ENCODE measurements around the gene STRIT1. TPM values are rescaled to one million over a fixed set of nuclear protein-coding genes. Genes with fewer than 3 reads are reported as not detected.
A peak's percentile ranks its signal among the peaks of the same experiment; 100 is the strongest.

STRIT1 gene
- total RNA-seq, 1 donor from 2014 or later: not detected

DNA sequence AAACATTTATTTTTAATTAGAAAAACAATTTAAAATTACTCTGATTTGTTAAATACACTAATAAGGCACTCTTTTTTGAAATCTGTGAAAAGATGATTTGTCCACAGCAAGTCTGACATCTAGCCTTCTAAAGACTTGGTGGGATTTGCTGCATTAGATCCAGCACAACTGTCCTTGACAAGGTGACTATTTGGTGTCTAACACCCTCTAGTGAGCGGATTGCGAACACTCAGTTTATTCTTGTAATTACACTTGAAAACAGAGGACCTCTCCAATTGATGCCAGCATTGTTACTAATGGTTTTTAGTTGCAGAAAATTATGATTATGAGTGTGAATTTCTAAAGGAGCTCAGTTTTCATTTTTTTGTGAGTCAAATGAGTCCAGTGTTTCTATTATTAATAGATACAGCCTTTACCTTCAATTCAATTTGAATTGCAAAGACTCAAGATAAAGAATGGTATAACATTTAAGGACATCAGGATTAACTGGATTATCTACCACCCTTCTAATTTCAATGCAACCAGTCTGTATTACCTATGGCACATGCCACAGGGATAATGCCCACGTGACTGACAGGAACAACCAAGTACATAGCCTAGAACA is 29.7 kb upstream of the STRIT1 start:
- H3K9me3 Mint-ChIP-seq (ENCODE audit: unreplicated experiment): no peaks in the 10 kb centered on the region
- DNase-seq: no peak

DNA sequence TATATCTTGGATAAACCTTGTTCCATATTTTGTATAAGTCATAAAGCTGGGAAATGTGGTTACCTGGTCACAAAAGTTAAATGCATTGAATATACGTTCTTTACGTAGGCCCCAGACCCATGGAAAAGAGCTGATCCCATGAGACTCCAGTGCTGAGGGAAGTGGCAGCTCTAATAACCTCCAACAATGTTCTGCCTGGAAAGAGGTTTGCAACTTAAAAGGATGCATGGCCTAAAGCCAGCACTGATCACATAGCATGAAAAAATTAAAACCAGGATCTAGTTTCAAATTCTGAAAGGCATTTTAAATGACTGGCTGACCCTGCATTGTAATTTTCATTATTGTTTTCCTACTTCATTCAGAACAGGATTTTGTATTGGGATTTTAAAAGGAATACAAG is 27.9 kb upstream of the STRIT1 start:
- Mint-ChIP-seq H3K4me3 (ENCODE audit: unreplicated experiment) (no peak overlapping the region), H3K27me3 (ENCODE audit: unreplicated experiment) (no peaks in the 10 kb centered on the region), H3K36me3 (ENCODE audit: unreplicated experiment) (no peaks in the 10 kb centered on the region), H3K27ac (ENCODE audit: unreplicated experiment) (no peak overlapping the region), H3K9me3 (ENCODE audit: unreplicated experiment) (no peaks in the 10 kb centered on the region), H3K4me1 (ENCODE audit: low read depth, unreplicated experiment) (peaks cover 16% of the 10 kb centered on the region)
- no peak for DNase-seq
- TF ChIP-seq, protein P1, sequence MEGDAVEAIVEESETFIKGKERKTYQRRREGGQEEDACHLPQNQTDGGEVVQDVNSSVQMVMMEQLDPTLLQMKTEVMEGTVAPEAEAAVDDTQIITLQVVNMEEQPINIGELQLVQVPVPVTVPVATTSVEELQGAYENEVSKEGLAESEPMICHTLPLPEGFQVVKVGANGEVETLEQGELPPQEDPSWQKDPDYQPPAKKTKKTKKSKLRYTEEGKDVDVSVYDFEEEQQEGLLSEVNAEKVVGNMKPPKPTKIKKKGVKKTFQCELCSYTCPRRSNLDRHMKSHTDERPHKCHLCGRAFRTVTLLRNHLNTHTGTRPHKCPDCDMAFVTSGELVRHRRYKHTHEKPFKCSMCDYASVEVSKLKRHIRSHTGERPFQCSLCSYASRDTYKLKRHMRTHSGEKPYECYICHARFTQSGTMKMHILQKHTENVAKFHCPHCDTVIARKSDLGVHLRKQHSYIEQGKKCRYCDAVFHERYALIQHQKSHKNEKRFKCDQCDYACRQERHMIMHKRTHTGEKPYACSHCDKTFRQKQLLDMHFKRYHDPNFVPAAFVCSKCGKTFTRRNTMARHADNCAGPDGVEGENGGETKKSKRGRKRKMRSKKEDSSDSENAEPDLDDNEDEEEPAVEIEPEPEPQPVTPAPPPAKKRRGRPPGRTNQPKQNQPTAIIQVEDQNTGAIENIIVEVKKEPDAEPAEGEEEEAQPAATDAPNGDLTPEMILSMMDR (IDR thresholded peaks at IDR 0.05; ENCODE audit: partially characterized antibody, unreplicated experiment): no peak

More for the DNA sequence above, 29.7 kb upstream of the STRIT1 start:
- TF ChIP-seq, protein P1 (IDR thresholded peaks at IDR 0.05; ENCODE audit: partially characterized antibody, unreplicated experiment): peak; percentile 43
- peaks cover 2% of the 10 kb centered on the region for H3K27me3 Mint-ChIP-seq (ENCODE audit: unreplicated experiment)
- H3K27ac Mint-ChIP-seq (ENCODE audit: unreplicated experiment): no peak overlapping the region
- no peak overlapping the region for H3K4me3 Mint-ChIP-seq (ENCODE audit: unreplicated experiment)
- peaks cover 16% of the 10 kb centered on the region for H3K4me1 Mint-ChIP-seq (ENCODE audit: low read depth, unreplicated experiment)
- no peaks in the 10 kb centered on the region for H3K36me3 Mint-ChIP-seq (ENCODE audit: unreplicated experiment)

DNA sequence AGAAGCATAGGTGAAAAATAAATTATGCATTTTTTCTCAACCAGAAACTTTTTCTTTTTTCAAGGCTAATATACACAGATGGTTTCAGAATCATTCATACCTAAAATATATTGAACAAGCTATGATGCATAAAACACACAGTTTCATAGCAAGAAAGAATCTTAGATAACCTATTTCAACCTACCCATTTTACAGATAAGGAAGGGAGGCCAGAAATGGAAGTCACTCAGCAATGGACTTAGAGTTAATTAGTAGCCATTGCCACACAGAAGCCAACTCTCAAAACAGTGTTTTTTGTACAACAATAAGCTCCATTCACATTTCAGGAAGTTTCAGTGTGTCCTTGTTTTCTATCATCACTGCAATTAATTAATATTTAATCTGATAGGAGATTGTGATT is 27.5 kb upstream of the STRIT1 start:
- Mint-ChIP-seq H3K4me3 (ENCODE audit: unreplicated experiment) (no peak overlapping the region), H3K9me3 (ENCODE audit: unreplicated experiment) (no peaks in the 10 kb centered on the region), H3K27me3 (ENCODE audit: unreplicated experiment) (no peaks in the 10 kb centered on the region), H3K27ac (ENCODE audit: unreplicated experiment) (no peak overlapping the region), H3K4me1 (ENCODE audit: low read depth, unreplicated experiment) (peaks cover 13% of the 10 kb centered on the region), H3K36me3 (ENCODE audit: unreplicated experiment) (no peaks in the 10 kb centered on the region)
- no peak for DNase-seq
- TF ChIP-seq, protein P1 (IDR thresholded peaks at IDR 0.05; ENCODE audit: partially characterized antibody, unreplicated experiment): no peak

DNA sequence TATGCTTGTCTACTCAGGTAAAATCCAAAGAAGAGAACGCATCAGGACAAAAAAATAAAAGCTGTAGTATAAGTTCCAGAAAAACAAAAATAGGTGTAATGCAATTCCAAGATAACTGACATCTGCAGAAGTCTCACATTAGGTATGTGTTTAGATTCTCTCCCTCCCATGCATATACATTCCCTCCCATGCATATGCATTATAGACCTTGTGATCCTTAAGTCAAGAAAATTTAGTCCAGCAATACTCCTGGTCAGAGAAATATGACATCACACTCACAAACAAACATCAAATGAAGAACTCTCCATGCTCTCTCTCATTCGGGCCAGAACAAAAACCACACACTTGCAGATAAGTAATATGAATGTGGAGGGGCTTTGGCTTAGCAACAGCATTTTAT is 25.3 kb upstream of the STRIT1 start:
- peaks cover 11% of the 10 kb centered on the region for H3K4me1 Mint-ChIP-seq (ENCODE audit: low read depth, unreplicated experiment)
- H3K9me3 Mint-ChIP-seq (ENCODE audit: unreplicated experiment): no peaks in the 10 kb centered on the region
- DNase-seq: no peak
- TF ChIP-seq, protein P1 (IDR thresholded peaks at IDR 0.05; ENCODE audit: partially characterized antibody, unreplicated experiment): no peak
- no peak overlapping the region for H3K4me3 Mint-ChIP-seq (ENCODE audit: unreplicated experiment)
- H3K27ac Mint-ChIP-seq (ENCODE audit: unreplicated experiment): no peak overlapping the region
- no peaks in the 10 kb centered on the region for H3K27me3 Mint-ChIP-seq (ENCODE audit: unreplicated experiment)
- H3K36me3 Mint-ChIP-seq (ENCODE audit: unreplicated experiment): no peaks in the 10 kb centered on the region

DNA sequence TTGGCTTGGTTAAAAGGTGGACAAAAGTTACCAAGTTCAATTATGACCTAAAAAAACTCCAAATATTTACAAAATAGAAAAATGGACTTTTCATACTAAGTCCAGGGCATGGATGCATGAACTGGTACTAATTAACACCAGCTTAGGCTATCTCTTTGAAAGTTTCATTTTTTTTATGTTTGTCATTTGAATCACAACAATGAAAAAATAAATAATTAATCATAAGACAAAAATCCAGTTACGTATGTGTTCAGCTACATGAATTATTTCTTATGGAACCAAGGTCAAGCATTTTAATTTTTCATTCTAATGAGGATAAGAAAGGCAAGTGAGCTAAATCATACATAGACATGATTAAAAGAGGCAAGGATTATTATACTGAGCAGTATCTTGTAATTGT is 23.7 kb upstream of the STRIT1 start:
- H3K4me1 Mint-ChIP-seq (ENCODE audit: low read depth, unreplicated experiment): peaks cover 9% of the 10 kb centered on the region

More for the DNA sequence above, 23.7 kb upstream of the STRIT1 start:
- H3K4me3 Mint-ChIP-seq (ENCODE audit: unreplicated experiment): no peak overlapping the region
- TF ChIP-seq, protein P1 (IDR thresholded peaks at IDR 0.05; ENCODE audit: partially characterized antibody, unreplicated experiment): no peak
- H3K36me3 Mint-ChIP-seq (ENCODE audit: unreplicated experiment): no peaks in the 10 kb centered on the region
- H3K27me3 Mint-ChIP-seq (ENCODE audit: unreplicated experiment): no peaks in the 10 kb centered on the region
- no peak for DNase-seq
- H3K9me3 Mint-ChIP-seq (ENCODE audit: unreplicated experiment): no peaks in the 10 kb centered on the region
- no peak overlapping the region for H3K27ac Mint-ChIP-seq (ENCODE audit: unreplicated experiment)
